Esophagus muscularis mucosa (tissue), 3 donors: ENCODE results near the gene OR2A12.

Source experiments
- CTCF ChIP-seq, 3 experiments: fragments of 200-600 bp in 2 of 3; fragments of 450-650 bp in 1 of 3; sonication (generic) in 2 of 3; IDR thresholded peaks; one replicate each; pipeline ENCODE4 v1.5.1; 2017 to 2019; ENCODE audit warnings: antibody characterized with exemption in 3 of 3, mild to moderate bottlenecking in 2 of 3, moderate library complexity in 1 of 3
- POLR2A ChIP-seq: fragments of 450-650 bp; IDR thresholded peaks from one replicate; pipeline ENCODE4 v1.6.1; 2017; ENCODE audit warnings: antibody characterized with exemption, moderate library complexity, mild to moderate bottlenecking, low read depth

- TF ChIP-seq POLR2A = no peak
- TF ChIP-seq CTCF (IDR thresholded peaks at IDR 0.05) = no peak
Observed at GRCh38 chr7:144118341-144118740, 32.3 kb downstream of the OR2A12 start.
